Measurements from ENCODE around the gene CLPSL2.

CLPSL2 gene

DNA sequence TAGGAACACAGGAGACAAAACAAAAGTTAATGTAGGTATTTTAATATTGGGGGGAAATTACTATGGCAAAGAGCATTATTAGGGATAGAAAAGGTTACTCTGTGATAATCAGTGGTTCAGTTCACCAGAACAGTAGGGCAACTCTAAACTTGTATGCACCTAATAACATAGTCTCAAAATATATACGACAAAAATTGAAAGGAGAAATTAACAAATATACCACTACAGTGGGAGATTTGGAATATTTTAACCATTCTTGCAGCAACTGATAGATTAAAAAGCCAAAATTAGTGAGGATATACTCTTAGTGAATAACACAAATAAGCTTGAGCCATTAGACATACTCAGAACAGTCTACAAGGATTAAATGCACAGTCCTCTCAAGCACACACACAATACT lies 28.5 kb upstream of the CLPSL2 start:
- DNase-seq: no peak

DNA sequence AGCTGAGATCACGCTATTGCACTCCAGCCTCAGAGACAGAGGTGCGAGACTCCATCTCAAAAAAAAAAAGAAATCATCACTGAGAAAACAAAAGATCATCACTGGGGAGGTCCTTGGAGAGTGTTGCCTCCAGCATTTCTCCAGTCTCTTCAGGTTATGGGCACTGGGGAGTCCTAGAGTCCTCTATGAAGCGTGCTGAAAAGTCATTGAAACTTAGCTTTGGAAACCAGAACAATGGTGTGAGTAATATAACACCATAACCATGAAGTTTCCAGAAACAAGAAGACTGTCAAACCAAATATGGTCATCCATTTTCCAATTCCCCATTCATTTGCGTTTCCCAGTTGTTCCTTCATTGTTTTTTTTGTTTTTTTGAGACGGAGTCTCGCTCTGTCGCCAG lies 25.8 kb upstream of the CLPSL2 start:
- no peak for DNase-seq

DNA sequence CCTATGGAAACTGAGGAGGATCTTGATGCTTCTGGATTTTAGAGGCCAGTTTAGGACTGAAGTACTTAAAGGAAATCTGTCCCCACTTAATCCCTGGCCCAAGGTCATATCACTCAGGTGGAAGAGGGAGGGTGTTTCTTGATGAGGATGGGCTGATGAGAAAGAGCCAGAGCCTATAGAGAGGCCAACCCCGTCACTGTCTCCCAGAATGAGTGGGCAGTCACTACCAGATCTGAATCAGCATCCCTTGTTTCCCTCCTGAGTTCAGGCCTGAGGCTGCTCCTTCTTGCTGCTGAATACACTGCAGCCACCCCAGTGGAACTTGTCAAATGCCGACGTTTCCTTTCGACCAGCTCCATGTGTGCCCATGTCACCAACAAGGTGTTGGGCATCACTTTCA lies 24.8 kb upstream of the CLPSL2 start:
- no peak for DNase-seq

DNA sequence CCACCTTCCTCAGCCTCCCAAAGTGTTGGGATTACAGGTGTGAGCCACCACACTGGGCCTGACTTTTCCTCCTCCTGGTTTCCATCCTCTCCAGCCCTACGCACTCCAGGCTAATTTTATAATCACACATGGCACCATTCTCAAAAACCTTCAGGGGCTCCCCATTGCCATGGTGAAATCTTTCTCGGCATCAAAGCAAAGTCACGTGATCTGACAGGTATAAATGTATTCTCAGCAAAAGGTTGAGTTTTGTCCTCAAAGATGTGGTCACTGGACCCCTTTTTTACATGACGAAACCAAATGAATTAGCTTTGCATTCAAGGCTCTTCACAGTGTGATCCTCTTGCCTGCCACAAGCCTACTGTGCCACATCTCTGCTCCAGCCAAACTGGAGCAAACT lies 24.1 kb upstream of the CLPSL2 start:
- DNase-seq: no peak

DNA sequence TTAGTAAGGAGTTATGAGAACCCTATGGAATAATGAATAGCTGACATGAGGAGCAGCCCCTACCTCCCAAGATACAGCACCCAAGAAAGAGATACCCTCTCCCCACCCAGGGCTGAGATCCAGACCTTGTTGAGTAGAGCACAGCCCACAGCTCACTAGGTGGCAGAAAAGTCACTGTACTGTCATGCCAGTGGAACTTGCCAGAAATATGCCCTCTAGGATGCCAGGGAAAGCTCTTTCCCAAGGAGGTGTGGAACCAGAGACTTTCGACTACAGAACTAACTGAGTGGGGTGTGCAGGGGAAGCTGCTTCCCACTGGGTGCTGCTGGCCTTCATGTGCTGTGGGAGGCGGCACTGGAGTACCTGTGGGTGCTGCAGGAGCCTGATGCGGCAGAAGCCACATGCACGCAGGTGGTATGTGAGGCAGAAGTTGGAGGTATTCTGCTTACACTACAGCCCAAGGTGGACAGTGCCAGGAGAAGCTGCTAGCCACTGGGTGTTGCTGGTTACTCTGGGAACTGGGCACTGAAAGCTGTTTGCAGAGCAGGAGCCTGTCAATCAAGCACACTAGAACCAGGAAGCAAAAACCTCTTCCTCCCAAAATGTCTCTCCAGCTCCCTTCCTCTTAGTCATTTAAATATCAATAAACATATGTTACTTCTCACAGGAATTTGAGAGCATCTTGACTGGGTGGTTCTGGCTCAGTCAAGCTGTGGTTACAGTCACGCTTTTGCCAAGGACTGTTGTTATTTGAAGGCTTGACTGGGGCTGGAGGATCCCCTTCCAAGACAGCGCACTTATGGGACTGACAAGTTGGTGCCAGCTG lies 21.7 kb upstream of the CLPSL2 start:
- no peak for DNase-seq

DNA sequence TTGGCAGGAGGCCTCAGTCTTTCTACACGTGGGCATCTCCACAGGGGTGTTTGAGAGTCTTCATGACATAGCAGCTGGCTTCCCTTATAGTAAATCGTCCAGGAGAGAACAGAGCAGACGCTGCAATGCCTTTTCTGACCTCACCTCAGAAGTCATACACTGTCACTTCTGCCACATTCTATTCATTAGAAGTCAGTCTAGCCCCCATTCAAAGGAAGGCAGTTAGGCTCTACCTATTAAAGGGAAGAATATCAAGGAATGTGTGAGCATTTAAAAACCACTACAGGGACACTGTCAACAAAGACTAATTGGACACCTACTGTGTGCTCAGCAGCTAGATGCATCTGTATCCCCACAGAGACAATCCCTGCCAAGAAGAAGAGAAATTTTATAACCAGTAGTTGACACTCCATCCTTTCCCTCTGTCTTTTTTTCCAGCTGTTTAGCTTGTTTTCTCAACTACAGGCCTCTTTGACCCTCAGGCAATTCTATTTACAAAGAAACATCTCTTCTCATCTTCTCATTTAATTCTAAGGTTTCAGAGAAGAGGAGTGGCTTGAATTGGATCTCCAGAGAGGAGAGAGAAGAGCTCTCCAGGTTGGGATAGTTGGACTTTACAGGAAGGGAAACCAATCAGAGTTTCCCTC lies 21.0 kb upstream of the CLPSL2 start:
- DNase-seq: no peak

DNA sequence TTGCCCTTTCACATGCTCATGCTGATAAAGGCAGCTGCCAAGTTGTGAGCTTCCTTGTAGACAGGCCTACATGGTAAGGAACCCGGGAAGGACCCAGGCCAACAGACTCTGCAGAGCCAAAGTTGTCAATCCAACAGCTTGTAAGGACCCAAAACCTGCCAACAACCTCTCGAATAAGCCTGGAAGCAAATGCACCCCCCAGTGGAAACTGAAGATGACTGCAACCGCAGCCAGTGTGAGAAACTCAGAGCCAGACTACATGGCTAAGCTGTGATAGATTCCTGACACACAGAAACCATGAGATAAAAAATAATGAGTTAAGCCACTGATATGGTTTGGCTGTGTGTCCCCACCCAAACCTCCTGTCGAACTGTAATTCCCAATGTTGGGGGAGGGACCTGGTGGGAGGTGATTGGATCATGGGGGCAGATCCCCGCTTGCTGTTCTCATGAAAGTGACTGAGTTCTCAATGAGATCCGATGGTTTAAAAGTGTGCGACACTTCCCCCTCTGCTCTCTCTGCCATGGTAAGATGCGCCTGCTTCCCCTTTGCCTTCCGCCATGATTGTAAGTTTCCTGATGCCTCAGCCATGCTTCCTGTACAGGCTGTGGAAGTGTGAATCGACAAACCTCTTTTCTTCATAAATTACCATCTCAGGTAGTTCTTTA lies 18.8 kb upstream of the CLPSL2 start:
- peak in 1 of 2 donors; percentile 24 for DNase-seq

DNA sequence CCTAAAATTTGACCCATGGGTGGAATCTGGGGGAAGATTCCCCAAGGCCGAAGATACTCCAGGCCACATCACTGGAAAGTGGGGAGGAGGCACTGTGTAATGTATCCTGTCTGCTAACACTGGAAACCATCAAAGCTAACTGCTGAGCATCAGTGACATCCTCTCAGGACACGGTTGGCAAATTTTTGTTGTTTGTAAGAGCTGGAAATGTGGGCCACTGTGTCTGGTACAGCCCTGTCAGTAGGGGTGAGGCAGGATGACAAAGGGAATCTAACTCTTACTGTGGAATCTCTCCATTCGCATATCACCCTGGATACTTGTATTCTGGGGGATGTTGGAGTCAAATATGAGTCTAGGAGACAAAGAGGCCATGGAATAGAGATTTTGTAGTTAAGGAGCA lies 17.0 kb upstream of the CLPSL2 start:
- DNase-seq: no peak

DNA sequence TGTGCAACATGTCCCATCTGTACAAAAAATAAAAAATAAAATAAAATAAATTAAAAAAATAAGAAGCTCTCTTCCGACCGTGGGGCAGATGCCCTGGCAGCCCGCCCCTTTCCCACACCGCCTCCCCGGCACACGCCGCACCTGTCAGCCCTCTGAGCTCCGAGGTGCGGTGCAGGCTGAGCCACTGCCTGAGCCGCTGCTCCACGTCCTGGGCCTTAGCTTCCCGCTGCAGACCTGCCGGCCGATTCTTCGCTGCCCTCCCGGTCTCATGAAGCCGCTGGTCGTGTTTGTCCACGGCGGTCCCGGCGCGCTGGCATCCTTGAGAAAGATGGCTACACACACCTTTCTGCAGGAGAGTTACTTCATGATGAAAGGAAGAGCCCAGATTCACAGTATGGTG lies 10.7 kb upstream of the CLPSL2 start:
- DNase-seq: no peak

DNA sequence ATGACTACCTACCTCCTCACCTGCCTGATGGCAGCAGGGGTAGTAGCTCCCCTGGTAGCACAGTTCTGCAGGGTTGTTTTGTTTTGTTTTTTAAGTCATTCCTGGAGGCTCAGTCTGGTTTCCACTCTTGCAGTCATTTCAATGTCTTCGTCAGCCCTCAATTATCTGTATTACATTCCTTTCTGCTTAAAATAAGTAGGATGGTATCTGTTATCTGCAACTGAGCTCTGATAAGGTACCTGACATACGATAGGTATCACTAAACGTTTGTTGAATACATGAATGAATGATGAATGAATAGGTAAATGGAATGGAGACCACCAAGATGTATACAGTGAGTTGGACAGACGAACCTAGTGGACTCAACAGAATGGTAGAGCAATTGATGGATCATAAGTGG lies 7.2 kb upstream of the CLPSL2 start:
- no peak for DNase-seq

DNA sequence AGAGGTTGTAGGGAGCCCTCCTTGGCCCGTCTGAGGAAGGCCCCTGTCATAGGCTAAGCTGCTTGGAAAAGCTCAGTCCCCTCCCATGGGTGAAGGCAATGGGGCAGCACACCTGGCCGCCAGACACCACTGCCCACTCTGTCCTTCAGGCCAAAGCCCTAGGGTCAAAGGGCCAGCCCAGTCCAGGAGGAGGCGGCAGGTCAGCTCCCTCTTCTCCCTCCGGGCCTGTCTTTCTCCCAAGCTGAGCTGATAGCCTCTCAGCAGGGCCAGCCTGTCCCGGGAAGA lies 5.1 kb upstream of the CLPSL2 start:
- DNase-seq: no peak

DNA sequence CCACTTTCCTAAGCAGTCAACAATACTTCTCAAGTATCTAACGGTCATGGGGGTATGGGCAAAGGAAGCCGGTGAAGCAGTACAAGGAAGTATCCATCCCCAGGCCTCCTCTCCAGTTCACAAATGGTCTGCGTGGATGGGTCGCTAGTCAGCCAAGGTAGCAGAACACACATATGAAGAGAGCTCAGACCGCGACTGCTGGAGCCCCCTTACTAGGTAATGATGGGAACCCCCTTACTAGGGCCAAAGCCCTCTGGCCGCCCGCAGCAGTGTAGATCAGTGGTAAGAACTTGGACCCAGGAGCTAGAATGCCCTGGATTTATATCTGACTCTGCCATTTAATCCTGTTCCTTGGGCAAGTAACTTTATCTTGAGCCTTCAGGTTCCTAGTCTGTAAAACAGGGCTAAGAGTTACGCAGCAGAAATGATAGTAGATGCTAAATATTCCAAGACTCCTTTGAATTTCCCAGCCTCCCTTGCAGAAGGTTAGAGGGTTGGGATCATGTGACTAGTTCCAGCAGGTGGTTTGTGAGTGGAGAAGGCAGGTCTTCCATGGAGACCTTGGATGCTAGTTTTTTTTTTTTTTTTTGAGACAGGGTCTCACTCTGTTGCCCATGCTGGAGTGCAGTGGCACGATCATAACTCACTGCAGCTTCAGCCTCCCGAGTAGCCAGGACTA lies 2.1 kb upstream of the CLPSL2 start:
- no peak for DNase-seq

DNA sequence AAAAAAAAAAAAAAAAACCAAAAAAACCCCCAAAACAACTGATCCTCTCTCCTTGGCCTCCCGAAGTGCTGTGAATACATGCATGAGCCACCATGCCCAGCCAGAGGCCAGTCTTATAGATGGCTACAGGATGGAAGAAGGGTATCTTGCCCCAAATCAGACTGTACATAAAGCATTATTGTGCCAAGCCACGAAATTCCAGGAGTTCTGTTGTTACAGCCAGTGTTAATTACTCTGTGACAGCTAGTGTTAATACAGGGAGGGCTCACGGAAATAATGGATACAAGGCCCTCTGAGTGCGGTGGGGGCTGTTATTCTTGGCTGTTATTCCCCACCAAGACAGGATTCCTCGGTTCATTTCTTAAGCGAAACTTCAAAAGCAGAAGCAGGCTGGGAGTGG lies 1.4 kb upstream of the CLPSL2 start:
- DNase-seq: no peak

DNA sequence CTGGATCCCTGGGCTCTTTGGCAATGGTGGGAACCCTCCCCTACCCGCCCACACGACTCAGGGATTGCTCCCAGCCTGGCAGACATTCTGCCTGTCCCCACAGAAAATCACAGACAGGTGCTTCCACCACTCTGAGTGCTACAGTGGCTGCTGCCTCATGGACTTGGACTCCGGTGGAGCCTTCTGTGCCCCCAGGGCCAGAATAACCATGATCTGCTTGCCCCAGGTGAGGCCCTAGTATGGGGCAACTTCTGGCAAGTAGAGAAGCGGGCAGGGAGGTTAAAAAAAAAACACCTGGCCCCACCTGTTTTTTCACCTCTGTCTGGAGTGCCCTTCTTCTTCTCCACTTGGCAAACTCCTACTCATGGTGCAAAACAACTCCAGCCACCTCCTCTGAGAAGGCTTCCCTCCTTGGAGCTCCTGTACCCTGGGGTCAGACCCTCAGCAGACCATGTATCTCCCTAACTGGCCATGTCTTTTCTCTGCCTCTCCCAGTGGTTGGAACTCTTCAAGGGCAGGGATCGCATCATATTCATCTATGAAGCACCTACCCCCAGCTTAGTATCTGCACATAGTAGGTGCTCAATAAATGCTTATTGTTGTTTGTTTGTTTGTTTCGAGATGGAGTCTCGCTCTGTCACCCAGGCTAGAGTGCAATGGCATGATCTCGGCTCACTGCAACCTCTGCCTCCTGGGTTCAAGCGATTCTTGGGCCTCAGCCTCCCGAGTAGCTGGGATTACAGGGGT lies 1.1 kb downstream of the CLPSL2 start:
- no peak for DNase-seq

DNA sequence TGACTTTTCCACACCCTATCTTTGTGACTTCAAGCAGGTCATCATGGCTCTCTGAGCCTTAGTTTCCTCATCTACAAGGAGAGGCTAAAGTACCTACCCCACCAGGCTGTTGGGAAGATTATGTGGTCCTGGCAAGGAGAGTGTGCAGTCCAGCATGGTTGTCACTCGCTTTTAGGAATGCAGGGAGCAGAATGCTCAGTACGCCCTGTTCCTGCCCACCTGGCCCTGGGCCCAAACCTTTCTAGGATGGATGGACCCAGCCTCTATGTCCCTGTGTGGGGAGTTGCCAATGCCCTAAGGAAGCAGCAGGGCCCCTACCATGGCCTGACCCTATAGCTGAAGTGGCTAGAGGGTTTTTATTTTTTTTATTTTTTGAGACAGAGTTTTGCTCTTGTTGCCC lies 2.0 kb downstream of the CLPSL2 start:
- DNase-seq: no peak

DNA sequence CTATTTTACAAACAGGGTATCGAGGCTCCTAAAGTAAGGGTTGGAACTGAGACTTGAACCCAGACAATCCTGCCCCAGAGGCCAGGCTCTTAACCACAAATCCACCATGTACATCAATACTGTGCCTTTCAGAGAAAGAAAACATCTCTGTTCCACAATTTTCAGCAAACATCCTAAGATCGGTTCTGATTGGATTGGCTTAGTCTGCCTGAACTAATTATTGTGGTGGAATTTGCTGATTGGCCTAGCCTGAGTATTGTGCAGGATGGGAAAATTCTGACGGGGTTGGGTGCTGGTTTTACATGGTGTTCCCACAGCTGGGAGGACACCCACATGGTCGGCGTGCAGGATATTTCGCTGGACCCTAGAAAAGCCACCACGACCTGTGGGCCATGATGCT lies 4.3 kb downstream of the CLPSL2 start, which contains the start of gene CLPSL1:
CLPSL1 (plus strand) TSS at position 301 of the 400 bp plus-strand sequence; CDS start at position 393, 92 bp downstream.
- DNase-seq: no peak

DNA sequence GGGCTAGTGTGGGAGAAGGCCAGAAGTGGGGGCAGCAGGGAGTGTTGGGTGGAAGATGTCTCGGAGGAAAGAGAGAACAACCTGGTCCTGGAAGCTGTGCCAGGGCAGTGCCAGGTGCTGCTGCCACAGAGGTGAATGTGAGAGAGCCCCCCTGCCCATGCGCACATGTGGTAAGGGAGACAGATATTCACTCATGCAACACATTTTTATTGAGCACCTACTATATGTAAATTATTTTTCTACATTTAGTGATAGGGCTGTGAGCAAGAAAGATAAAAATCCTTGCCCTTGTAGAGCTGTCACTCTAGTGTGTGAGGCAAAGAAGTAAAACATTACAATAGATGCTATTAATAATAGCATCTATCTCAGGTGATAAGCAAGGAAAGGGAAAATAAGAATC lies 4.9 kb downstream of the CLPSL2 start:
- DNase-seq: no peak

DNA sequence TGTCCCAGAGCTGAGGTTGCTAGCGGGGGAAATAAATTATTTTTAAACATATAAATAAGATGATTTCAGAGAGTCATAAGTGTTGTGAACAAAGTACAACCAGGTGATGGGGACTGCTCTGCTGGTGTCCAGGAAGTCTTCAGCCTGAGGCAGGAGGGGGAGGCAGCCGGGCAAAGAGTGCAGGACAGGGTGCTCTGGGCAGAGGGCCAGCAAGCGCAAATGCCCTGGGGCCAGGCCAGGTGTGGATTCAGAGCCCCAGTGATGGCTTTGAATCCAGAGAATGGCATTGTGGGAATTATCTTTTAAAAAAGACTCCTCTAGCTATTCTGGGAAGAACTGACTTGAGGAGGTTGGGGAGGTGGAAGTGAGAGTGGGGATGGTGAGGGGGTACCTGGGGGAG lies 6.0 kb downstream of the CLPSL2 start:
- DNase-seq: no peak

DNA sequence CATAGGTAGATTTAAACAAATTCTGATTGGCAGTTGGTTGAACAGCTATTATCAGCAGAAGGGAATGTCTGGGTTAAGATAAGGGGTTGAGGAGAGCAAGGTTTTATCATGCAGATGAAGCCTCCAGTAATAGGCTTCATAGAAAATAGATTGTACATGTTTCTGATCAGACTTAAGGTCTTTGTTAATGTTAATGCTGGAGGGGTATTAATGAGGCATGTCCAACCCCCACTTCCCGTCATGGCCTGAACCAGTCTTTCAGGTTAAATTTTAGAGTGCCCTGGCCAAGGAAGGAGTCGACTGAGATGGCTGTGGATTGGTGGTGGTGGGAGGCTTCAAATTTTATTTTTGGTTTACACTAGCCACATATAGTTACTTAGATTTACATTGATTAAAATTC lies 7.8 kb downstream of the CLPSL2 start:
- DNase-seq: no peak

DNA sequence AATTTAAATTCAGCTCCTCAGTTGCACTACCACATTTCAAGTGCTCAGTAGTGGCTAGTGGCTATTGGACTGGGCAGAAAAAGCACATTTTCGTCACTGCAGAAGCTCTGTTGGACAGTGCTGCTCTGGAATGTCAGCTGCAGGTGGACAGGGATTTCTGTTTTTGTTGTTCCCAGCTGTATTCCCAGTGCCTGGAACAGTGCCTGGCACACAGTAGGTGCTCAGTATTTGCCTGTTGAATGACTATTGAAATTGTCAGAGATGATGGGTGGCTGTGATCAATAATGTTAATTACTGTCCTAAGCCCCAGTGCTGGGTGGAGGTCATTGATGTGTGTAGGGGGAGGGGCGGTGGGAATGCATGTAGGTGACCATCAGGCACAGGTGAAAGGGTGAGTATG lies 9.9 kb downstream of the CLPSL2 start:
- no peak for DNase-seq

DNA sequence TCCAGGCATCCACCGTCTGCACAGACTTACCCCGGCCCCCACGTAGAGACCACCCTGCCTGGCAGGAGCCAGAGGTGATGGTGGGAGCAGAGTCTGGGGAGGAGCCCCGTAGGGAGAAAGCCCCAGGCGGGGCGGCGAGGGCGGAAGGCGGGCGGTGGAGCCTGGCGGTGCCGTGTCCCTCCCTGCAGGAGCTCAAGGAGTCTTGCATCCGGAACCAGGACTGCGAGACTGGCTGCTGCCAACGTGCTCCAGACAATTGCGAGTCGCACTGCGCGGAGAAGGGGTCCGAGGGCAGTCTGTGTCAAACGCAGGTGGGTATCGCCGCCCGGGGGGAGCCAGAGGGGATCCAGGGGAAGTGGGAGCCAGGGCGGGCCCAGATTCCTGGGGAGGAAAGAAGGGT lies 10.4 kb downstream of the CLPSL2 start:
- no peak for DNase-seq

DNA sequence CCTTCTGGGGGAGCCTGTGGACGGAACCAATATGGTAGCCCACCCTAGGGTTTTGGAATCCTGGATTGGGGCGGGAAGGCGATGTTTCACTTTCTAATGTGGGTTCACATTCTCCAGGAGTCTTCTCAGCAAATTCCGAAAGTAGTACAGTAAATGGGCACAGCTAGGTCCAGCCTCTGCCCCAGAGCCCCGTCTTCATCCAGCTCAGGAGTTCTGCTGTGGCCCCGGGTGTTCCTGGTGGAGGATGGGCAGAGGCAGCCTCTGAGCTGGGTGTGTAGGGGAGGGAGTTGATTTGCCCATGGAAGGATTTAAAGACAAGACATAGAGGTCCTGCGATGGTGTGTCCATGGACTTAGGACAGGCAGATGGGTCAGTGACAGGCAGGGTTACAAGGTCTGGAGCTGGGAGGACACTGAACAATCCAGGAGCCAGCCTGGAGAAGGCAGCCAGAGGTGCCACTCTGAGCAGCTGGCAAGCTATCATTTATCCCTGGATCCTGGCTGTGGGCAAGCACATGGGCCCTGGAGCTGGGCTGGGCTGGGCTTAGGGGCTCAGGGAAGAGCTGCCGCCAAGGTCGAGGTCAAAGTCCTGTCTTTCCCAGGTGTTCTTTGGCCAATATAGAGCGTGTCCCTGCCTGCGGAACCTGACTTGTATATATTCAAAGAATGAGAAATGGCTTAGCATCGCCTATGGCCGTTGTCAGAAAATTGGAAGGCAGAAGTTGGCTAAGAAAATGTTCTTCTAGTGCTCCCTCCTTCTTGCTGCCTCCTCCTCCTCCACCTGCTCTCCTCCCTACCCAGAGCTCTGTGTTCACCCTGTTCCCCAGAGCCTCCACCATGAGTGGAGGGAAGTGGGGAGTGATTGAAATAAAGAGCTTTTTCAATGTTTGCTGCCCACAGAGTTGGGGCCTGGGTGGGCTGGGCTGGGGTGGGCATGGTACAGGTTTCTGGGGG lies 11.1 kb downstream of the CLPSL2 start:
- no peak for DNase-seq

Measured in CD4-positive, alpha-beta T cell treated with Interferon alpha-2 for 1 hour (primary cell).